ENCODE data around the gene CD4. TPM values are rescaled to one million over a fixed set of nuclear protein-coding genes. Genes with fewer than 3 reads are reported as not detected.

CD4 gene
- polyA plus RNA-seq, 1 of the 3 experiments (the other 2 are of a cell fraction) = 0.02 TPM

GRCh38 chr12:6831450-6831995 is 42.2 kb downstream of the CD4 start:
- ChIA-PET POLR2A (interaction anchor here (2.0 to 4.0 kb wide), 2 partner anchors 21 kb away, joined by 5 to 25 read pairs; partner anchors contain the start of genes CDCA3 and USP5), CTCF (interaction anchor here (0.7 to 14.1 kb wide), 6 partner anchors 16 to 229 kb away, joined by 3 to 246 read pairs (median 3); partner anchors contain the start of genes CDCA3, GNB3, MLF2 and USP5)

GRCh38 chr12:6832125-6832524 is 42.8 kb downstream of the CD4 start:
- no peaks in the 10 kb centered on the region for H3K27me3 ChIP-seq (ENCODE audit: insufficient read depth)
- H3K79me2 ChIP-seq (ENCODE audit: insufficient read depth) = peaks cover 31% of the 10 kb centered on the region
- H3K4me3 ChIP-seq (ENCODE audit: low read depth in 2 of 2, low read length in 1 of 2) = no peak overlapping the region
- H3K9me2 ChIP-seq = no peaks in the 10 kb centered on the region
- no peak overlapping the region for H3K9ac ChIP-seq
- POLR2A ChIA-PET = interaction anchor here (2.0 kb wide), 1 partner anchor 21 kb away, joined by 5 read pairs; no protein-coding TSS in a partner anchor
- no peak overlapping the region for H2AFZ ChIP-seq (ENCODE audit: low read depth)
- 99% methylated on average over 4 of the region's 4 CpGs for WGBS (ENCODE audit: low lambda C conversion rate)
- H3K27ac ChIP-seq (ENCODE audit: low read depth in 2 of 2, low read length in 1 of 2) = no peak overlapping the region
- H3F3A ChIP-seq (replicated peaks; ENCODE audit: insufficient read depth) = peaks cover under 1% of the 10 kb centered on the region
- no peak for DNase-seq
- H4K20me1 ChIP-seq (ENCODE audit: insufficient read depth) = 0 out of 2 replicates have a peak, but pooled peaks cover 11% of the 10 kb centered on the region
- H3K4me2 ChIP-seq = no peak overlapping the region
- no peaks in the 10 kb centered on the region for H3K9me3 ChIP-seq
- peaks cover 32 to 46% of the 10 kb centered on the region in 2 experiments for H3K36me3 ChIP-seq (replicated peaks in 1 of 2; ENCODE audit: control insufficient read depth in 1 of 2, insufficient read depth in 2 of 2, low read length in 1 of 2)
- CTCF ChIA-PET = interaction anchor here (0.7 to 14.1 kb wide), 5 partner anchors 16 to 229 kb away, joined by 3 to 246 read pairs (median 3); partner anchors contain the start of genes CDCA3, GNB3, MLF2 and USP5
- peaks cover 2 to 18% of the 10 kb centered on the region in 2 experiments; a peak in 2 of 4 replicates for H3K4me1 ChIP-seq (ENCODE audit: control insufficient read depth in 1 of 2, insufficient read depth in 2 of 2, low read depth in 1 of 2, low read length in 1 of 2)
- TF ChIP-seq TCF12 (IDR thresholded peaks at IDR 0.05) (no peak), FOXJ3 (CRISPR knock-in tag; IDR thresholded peaks at IDR 0.05) (no peak), TAF1 (IDR thresholded peaks at IDR 0.05; ENCODE audit: borderline replicate concordance, low read depth, low read length) (no peak), YY1 (IDR thresholded peaks at IDR 0.05; ENCODE audit: low read depth) (no peak), JUND (IDR thresholded peaks at IDR 0.05) (no peak), FOXM1 (IDR thresholded peaks at IDR 0.05; ENCODE audit: low read depth) (no peak), RFX5 (IDR thresholded peaks at IDR 0.05; ENCODE audit: low read length) (no peak), SMC3 (IDR thresholded peaks at IDR 0.05; ENCODE audit: low read depth, low read length) (no peak), USF2 (IDR thresholded peaks at IDR 0.05; ENCODE audit: borderline replicate concordance, low read depth, low read length) (no peak), EP300 (IDR thresholded peaks at IDR 0.05; ENCODE audit: borderline replicate concordance in 1 of 2, low read depth in 1 of 2, low read length in 1 of 2) (no peak), TEAD4 (IDR thresholded peaks at IDR 0.05; ENCODE audit: borderline replicate concordance, insufficient read depth) (no peak), USF1 (IDR thresholded peaks at IDR 0.05; ENCODE audit: borderline replicate concordance, low read depth) (no peak), RAD21 (IDR thresholded peaks at IDR 0.05; ENCODE audit: low read length) (no peak), SIN3A (IDR thresholded peaks at IDR 0.05; ENCODE audit: borderline replicate concordance, low read depth, low read length) (no peak)
- TF ChIP-seq, protein P1, sequence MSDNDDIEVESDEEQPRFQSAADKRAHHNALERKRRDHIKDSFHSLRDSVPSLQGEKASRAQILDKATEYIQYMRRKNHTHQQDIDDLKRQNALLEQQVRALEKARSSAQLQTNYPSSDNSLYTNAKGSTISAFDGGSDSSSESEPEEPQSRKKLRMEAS (IDR thresholded peaks at IDR 0.05; ENCODE audit: low read depth) = no peak
- TF ChIP-seq, protein P2, sequence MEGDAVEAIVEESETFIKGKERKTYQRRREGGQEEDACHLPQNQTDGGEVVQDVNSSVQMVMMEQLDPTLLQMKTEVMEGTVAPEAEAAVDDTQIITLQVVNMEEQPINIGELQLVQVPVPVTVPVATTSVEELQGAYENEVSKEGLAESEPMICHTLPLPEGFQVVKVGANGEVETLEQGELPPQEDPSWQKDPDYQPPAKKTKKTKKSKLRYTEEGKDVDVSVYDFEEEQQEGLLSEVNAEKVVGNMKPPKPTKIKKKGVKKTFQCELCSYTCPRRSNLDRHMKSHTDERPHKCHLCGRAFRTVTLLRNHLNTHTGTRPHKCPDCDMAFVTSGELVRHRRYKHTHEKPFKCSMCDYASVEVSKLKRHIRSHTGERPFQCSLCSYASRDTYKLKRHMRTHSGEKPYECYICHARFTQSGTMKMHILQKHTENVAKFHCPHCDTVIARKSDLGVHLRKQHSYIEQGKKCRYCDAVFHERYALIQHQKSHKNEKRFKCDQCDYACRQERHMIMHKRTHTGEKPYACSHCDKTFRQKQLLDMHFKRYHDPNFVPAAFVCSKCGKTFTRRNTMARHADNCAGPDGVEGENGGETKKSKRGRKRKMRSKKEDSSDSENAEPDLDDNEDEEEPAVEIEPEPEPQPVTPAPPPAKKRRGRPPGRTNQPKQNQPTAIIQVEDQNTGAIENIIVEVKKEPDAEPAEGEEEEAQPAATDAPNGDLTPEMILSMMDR (IDR thresholded peaks at IDR 0.05) = no peak

More at GRCh38 chr12:6831450-6831995, 42.2 kb downstream of the CD4 start:
- peaks cover 32 to 40% of the 10 kb centered on the region in 2 experiments for H3K36me3 ChIP-seq (replicated peaks in 1 of 2; ENCODE audit: control insufficient read depth in 1 of 2, insufficient read depth in 2 of 2, low read length in 1 of 2)
- H3K27ac ChIP-seq (ENCODE audit: low read depth in 2 of 2, low read length in 1 of 2) = no peak overlapping the region
- H3K4me3 ChIP-seq (ENCODE audit: low read depth in 2 of 2, low read length in 1 of 2) = no peak overlapping the region
- H3F3A ChIP-seq (replicated peaks; ENCODE audit: insufficient read depth) = peaks cover 4% of the 10 kb centered on the region
- H3K79me2 ChIP-seq (ENCODE audit: insufficient read depth) = peaks cover 31% of the 10 kb centered on the region
- H3K27me3 ChIP-seq (ENCODE audit: insufficient read depth) = no peaks in the 10 kb centered on the region
- peaks cover 5 to 23% of the 10 kb centered on the region in 2 experiments; a peak in 2 of 4 replicates for H3K4me1 ChIP-seq (ENCODE audit: control insufficient read depth in 1 of 2, insufficient read depth in 2 of 2, low read depth in 1 of 2, low read length in 1 of 2)
- no peaks in the 10 kb centered on the region for H3K9me2 ChIP-seq
- 0 out of 2 replicates have a peak, but pooled peaks cover 11% of the 10 kb centered on the region for H4K20me1 ChIP-seq (ENCODE audit: insufficient read depth)
- H3K4me2 ChIP-seq = no peak overlapping the region
- TF ChIP-seq MXI1 (IDR thresholded peaks at IDR 0.05; ENCODE audit: low read depth, low read length) = no peak
- no peak for TF ChIP-seq FOXM1 (IDR thresholded peaks at IDR 0.05; ENCODE audit: low read depth)
- no peak for TF ChIP-seq FOXJ3 (CRISPR knock-in tag; IDR thresholded peaks at IDR 0.05)
- no peak for TF ChIP-seq EZH2phosphoT487 (IDR thresholded peaks at IDR 0.05; ENCODE audit: borderline replicate concordance, low read depth)
- TF ChIP-seq EP300 (IDR thresholded peaks at IDR 0.05; ENCODE audit: borderline replicate concordance in 1 of 2, low read depth in 1 of 2, low read length in 1 of 2) = no peak
- TF ChIP-seq, protein P2 (IDR thresholded peaks at IDR 0.05) = no peak
- no peak for TF ChIP-seq RXRA (IDR thresholded peaks at IDR 0.05; ENCODE audit: borderline replicate concordance, low read depth)
- no peak for TF ChIP-seq POLR2AphosphoS5 (IDR thresholded peaks at IDR 0.05; ENCODE audit: low read depth, low read length)
- no peak for TF ChIP-seq RAD21 (IDR thresholded peaks at IDR 0.05; ENCODE audit: low read length)
- no peak for TF ChIP-seq SMC3 (IDR thresholded peaks at IDR 0.05; ENCODE audit: low read depth, low read length)
- WGBS (ENCODE audit: low lambda C conversion rate) = 96% methylated on average over 12 of the region's 12 CpGs
- no peak overlapping the region for H3K9ac ChIP-seq
- H3K9me3 ChIP-seq = no peaks in the 10 kb centered on the region
- no peak overlapping the region for H2AFZ ChIP-seq (ENCODE audit: low read depth)
- no peak for DNase-seq
